ENCODE measurements around the gene FAM169A.

GRCh38 chr5:74865256-74865803 lies 857 bp downstream of the FAM169A start:
- TF ChIP-seq, protein P1, sequence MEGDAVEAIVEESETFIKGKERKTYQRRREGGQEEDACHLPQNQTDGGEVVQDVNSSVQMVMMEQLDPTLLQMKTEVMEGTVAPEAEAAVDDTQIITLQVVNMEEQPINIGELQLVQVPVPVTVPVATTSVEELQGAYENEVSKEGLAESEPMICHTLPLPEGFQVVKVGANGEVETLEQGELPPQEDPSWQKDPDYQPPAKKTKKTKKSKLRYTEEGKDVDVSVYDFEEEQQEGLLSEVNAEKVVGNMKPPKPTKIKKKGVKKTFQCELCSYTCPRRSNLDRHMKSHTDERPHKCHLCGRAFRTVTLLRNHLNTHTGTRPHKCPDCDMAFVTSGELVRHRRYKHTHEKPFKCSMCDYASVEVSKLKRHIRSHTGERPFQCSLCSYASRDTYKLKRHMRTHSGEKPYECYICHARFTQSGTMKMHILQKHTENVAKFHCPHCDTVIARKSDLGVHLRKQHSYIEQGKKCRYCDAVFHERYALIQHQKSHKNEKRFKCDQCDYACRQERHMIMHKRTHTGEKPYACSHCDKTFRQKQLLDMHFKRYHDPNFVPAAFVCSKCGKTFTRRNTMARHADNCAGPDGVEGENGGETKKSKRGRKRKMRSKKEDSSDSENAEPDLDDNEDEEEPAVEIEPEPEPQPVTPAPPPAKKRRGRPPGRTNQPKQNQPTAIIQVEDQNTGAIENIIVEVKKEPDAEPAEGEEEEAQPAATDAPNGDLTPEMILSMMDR (IDR thresholded peaks at IDR 0.05; ENCODE audit: low read depth, low read length, poor library complexity, severe bottlenecking), result no peak
- no peak for TF ChIP-seq EZH2phosphoT487 (IDR thresholded peaks at IDR 0.05; ENCODE audit: borderline replicate concordance, low read length)

Data from DOHH2 (cell line).